ENCODE results near the gene SF3A2.

DNA sequence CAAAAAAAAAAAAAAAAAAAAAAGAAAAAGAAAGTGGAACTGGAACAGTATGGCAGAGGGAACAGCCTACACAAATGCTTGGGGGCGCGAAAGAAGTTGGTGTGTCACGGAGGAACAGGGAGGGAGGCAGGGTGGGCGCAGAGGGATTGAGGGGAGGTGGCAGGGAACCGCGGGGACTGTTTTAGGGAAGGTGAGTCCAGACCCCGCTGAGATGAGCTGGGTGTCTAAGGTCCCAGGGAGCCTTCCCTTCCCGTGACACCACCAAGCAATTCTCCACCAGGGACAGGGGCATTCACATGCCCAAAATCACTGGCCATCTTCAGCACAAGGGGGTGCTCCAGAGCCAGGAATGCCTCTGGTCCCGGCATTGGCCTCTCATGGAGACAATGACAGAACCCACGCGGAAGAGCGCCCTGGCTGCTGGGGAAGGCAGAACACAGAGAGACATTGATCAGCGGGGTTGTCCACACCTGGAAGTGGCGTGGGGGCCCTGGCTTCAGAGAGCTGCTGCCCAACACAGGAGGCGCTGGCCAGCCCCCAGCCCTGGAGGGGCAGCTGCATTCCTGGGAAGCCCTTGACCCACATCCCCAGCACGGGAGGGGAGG lies 38.4 kb downstream of the SF3A2 start:
- TF ChIP-seq, protein P1, sequence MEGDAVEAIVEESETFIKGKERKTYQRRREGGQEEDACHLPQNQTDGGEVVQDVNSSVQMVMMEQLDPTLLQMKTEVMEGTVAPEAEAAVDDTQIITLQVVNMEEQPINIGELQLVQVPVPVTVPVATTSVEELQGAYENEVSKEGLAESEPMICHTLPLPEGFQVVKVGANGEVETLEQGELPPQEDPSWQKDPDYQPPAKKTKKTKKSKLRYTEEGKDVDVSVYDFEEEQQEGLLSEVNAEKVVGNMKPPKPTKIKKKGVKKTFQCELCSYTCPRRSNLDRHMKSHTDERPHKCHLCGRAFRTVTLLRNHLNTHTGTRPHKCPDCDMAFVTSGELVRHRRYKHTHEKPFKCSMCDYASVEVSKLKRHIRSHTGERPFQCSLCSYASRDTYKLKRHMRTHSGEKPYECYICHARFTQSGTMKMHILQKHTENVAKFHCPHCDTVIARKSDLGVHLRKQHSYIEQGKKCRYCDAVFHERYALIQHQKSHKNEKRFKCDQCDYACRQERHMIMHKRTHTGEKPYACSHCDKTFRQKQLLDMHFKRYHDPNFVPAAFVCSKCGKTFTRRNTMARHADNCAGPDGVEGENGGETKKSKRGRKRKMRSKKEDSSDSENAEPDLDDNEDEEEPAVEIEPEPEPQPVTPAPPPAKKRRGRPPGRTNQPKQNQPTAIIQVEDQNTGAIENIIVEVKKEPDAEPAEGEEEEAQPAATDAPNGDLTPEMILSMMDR (IDR thresholded peaks at IDR 0.05) = peak; percentile 40 to 75 (median 59)
- peak in 1 of 2 donors; percentile 8 for TF ChIP-seq EP300 (IDR thresholded peaks at IDR 0.05)
